A673 (cell line): ENCODE results near the gene ATP11C.

Experiments
- EZH2 ChIP-seq: fragments of 200-600 bp; sonication (generic); IDR thresholded peaks from 2 replicates; pipeline ENCODE4 v1.6.1; 2017; ENCODE audit warnings: borderline replicate concordance, low read depth, mild to moderate bottlenecking, mixed read lengths, antibody characterized with exemption, low read length; ENCODE audit not compliant: poor library complexity, severe bottlenecking
- TF ChIP-seq, protein P1 (sequence below): fragments of 300-800, 200-600 bp; sonication (generic); conservative IDR thresholded peaks from 2 replicates; pipeline ENCODE4 v1.5.1; 2017; ENCODE audit warnings: low read depth, mild to moderate bottlenecking, antibody characterized with exemption, low read length, moderate library complexity, mixed read lengths

DNA sequence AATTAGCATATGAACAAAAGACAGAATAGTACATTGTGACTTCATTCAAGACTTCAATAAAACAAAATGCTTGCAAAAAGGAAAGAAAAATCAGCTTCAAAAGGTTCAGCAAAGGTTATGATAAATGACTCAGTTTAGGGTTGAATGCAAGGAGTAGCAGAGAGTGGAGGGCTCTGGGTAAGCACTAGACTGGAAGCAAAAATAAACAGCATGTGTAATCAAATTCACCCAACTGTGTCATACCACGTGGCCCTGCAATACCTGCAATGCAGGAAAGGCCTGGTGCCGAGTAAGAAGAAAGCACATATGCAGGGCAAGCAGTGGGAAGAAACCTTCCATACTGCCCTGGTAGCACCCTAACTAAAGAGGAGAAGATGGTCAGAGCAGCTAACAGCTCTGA, 88.7 kb downstream of the ATP11C start:
- TF ChIP-seq, protein P1, sequence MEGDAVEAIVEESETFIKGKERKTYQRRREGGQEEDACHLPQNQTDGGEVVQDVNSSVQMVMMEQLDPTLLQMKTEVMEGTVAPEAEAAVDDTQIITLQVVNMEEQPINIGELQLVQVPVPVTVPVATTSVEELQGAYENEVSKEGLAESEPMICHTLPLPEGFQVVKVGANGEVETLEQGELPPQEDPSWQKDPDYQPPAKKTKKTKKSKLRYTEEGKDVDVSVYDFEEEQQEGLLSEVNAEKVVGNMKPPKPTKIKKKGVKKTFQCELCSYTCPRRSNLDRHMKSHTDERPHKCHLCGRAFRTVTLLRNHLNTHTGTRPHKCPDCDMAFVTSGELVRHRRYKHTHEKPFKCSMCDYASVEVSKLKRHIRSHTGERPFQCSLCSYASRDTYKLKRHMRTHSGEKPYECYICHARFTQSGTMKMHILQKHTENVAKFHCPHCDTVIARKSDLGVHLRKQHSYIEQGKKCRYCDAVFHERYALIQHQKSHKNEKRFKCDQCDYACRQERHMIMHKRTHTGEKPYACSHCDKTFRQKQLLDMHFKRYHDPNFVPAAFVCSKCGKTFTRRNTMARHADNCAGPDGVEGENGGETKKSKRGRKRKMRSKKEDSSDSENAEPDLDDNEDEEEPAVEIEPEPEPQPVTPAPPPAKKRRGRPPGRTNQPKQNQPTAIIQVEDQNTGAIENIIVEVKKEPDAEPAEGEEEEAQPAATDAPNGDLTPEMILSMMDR = no peak
- no peak for TF ChIP-seq EZH2
